CD4-positive, alpha-beta T cell treated with Interleukin-17A for 4 hours (primary cell): ENCODE data around the gene PRSS21.
A peak's percentile ranks its signal among the peaks of the same experiment; 100 is the strongest.

Experiments used
- DNase-seq: peaks from one replicate; pipeline ENCODE4 v3.0.0-alpha.2; 2020; ENCODE audit warnings: mixed read lengths

The PRSS21 gene

DNA sequence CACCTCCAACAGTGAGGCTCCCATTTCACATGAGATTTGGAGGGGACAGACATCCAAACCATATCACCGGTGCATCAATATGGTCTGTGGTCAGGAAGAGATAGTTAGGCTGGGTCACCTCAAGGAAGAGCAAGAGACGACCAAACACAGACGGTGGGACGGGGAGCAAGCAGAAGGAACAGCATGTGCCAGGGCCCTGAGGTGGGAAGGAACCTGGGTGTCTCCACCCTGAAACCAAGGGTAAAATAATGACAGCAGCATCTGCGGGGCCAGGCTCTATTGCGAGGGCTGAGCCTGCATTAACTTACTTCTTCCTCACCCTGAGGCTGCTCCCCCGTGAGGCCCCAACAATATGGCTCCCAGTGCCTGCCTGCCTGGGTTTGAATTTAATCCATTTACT, 8.9 kb upstream of the PRSS21 start:
- DNase-seq, result no peak

DNA sequence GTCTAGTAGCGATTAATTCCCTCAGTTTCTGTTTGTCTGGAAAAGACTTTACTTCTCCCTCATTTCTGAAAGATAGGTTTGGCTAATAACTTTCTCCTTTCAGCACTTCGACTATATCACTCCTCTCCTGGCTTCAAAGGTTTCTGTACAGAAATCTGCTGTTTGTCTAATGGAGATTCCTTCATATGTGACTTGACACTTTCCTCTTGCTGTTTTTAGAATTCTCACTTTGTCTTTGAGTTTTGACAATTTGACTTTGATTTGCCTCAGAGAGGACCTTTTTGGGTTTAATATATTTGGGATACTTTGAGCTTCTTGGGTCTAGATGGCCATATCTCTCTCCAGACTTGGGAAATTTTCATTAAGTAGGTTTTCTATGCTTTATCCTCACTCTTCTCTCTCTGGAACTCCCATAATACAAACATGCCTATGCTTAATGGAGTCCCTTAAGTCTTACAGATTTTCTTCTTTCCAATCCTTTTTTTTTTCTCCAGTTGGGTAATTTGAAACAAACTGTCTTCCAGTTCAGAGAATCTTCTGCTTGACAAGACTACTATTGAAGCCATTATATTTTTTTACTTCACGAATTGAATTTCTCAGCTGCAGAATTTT, 7.8 kb upstream of the PRSS21 start:
- DNase-seq, result no peak

DNA sequence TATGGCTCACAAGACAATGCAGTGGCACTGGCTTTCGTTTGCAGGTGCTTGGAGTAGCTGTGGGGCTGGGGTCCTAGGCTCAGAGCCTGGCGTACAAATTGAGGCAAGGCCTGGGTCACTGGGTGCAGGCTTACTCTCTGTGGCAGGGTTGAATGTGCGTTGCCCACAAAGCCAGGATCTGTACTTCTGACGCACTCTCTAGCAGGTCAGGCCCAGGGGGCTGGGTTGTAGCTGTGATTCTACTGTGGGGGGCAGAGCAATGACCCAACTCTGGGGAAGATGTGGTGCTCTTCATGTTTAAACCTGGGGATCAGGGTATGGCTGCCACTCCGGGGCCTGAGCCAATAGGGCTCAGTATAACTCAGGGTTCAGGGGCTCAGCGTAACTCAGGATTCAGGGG, 6.4 kb upstream of the PRSS21 start:
- no peak for DNase-seq

DNA sequence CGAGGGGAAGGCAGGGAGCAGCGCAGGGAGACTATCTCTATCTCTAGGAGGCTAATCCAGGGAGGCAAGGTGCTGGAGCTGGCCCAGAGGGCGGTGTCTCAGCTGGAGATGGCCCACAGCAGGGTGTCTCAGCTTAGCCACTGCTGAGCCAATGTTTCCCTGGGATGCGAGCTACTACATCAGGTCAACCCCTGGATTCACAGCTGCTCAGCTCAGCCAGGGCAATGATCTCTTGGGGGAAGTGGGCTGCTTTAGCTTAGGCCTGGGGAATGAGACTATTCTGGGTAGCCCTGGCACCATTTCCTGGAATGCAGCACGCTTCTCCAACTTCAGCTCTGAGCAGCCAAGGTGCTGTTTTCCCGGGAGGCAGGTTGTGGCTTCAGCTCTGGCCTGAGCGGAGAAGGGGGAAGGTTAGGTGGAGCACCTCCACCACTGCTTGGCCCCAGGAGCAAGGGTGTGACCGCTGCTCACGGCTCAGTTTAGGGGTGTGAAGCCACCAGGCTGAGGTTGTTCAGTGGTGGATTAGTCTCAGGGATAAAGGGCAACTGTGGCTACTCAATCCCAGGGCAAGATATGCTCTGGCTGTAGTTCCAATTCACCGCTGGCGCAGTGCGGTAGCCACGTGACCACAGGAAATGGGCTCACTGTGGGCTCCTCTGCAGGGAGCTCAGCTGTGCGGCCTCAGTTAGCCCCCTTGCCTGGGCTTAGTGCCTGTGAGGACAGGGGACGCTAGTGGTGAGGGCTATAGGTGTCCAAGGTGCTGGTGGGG, 5.2 kb upstream of the PRSS21 start:
- no peak for DNase-seq

DNA sequence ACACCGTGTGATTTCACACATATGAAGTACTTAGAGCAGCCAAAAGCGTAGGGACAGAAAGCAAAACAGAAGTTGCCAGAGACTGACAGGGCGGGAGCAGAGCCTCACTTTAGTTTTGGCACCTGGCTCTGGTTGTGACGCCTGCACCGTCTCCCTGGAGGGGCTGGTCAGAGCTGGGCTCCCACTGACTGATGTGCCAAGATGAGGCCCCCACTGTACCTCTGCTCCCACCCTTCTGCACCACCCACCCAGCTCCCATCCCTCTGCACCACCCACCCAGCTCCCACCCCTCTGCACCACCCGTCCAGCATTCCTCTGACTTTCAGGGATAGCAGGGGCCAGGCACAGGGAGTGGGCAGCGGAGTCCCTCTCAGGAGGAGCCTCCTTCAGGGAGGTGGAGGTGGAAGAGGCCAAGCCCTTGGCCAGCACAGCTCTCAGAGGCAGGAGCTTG, 3.2 kb upstream of the PRSS21 start:
- no peak for DNase-seq

DNA sequence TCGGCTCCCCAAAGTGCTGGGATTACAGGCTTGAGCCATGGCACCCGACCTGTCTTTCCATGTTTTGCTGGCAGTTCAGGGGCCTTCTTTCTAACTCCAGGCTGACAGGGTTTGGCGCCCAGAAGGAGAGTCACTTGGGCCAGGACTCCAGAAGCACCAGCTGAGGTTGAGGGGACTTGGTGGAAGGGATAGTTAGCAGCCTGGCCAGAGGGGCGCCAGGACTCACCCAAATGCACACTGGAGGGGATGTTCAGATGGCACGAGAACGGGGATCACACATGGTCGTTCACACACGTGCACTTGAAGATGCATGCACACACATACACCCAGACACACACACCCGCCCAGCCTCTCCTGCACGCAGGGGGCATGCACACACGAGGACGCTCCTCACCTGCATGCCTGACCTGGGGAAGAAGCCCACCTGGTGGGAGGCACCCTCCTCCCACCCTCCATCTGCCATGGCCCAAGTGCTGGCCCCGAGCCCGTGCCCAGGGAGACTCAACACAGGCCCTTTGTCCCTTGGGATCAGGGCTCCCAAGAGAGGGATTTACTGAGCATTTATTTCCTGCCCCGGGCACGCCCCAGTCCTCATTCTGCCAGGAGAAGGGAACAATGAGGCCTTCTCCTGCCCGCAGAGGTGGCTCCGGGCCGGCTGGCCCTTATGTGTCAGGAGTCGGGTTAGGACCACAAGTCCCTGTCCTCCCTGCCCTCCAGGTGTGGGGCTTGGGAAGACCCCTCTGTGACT, 2.3 kb upstream of the PRSS21 start:
- no peak for DNase-seq

DNA sequence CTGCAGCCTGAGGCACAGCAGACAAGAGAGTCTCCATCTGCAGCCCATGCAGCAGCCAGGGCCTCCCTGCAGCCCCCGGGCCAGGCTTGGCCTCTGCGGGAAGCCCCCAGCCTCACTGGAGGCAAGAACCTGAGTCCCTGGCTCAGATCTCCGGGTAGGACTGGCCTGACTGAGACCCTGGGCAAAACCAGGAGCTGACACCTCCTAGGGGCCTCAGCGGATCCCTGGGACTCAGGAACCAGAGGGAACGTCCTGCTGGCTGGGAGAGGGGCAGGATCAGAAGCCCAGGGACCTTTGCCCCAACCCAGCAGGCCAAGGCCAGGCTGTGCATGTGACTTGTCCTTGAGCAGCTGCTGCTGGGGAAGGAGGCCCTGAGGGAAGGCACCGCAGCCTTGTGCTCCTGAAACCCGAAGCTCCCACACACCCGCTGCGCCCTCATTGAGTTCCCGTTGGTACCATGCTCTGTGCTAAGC, 1.7 kb upstream of the PRSS21 start:
- no peak for DNase-seq

DNA sequence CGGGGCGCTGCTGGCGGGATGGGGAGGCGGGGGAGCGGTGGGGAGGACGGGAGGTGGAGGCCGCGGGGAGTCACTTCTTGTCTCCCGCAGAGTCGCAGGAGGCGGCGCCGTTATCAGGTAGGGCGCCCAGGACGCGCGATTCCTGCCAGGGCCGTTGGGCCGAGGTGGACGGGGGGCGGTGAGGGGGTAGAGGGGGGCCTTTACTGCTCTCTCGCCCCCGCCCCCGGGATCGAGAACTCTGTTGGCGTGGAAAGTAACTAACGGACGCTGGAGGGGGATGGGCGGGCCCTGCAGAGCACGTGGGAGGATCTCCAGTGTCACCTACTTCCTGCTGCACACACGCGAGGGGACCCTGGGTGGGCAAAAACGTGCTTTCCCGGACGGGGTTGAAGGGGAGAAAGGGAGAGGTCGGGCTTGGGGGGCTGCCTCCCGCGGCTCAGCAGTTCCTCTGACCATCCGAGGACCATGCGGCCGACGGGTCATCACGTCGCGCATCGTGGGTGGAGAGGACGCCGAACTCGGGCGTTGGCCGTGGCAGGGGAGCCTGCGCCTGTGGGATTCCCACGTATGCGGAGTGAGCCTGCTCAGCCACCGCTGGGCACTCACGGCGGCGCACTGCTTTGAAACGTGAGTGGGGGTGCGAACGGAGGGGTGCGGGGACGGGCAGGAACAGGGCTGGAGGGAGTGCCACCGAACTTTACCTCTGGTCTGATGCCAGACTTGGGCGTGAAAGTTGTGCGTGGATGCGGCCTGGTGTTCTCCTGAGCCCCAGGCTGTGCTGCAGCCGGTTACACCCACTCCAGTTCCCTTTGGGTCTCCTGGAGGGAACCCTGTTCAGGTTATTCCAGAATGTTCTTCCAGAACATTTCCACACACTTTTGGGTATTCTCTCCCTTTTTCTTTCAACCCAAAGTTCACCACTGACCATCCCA, 569 bp downstream of the PRSS21 start:
- peak; percentile 26 for DNase-seq

DNA sequence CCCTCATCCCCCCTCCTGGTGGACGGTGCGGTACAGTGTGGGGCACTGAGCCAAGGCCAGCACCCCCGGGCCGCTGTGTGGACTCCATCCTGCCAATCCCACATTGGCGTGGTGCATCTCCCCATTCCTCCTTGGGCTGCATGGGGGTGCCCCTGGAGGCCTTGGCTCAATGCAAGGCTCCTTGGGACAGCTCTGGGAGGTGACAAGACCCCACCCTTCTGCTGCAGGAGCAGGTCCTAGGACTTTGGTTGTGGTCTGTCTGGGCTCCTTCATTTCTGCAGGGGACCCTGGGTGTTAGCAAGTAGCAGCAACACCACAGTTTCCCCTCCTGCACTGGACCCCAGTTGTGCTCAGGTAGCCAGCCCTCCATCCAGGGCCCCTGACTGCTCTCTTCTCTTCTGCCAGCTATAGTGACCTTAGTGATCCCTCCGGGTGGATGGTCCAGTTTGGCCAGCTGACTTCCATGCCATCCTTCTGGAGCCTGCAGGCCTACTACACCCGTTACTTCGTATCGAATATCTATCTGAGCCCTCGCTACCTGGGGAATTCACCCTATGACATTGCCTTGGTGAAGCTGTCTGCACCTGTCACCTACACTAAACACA, 1.3 kb downstream of the PRSS21 start:
- DNase-seq, result no peak

DNA sequence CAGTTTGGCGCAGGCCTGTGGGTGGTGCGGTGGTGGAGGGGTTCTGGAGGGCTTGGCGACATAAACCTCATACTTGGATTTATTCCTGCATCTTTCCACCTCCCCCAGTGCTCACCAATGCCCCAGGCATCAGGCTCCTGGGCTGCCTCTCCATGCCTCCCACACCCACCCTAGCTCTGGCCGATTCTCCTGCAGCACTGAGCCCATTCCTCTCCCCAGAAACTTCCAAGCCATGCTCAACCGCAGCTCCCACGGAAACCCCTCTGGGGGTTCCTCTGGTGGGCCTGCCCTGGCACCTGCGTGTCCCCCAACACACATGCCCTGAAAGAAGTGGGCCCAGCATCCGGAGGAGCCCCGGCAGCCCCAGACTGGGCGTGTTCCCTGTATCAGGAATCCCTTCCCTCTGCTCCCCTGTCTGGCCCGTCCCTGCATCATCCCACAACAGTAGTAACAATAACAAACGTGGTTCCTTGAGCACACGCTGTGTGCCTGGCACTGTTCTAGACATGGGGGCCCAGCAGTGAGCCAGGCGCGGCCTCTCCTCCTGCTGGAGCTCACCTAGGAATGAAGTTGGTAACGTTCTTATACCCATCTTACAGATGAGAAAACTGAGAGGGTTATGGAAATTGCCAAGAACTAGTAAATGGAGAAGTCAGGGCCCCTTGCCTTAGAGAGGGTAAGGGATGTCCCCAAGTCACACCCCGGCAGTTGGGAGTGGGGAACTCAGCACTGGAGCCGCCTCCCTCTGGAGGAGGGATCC, 2.3 kb downstream of the PRSS21 start:
- DNase-seq, result no peak

DNA sequence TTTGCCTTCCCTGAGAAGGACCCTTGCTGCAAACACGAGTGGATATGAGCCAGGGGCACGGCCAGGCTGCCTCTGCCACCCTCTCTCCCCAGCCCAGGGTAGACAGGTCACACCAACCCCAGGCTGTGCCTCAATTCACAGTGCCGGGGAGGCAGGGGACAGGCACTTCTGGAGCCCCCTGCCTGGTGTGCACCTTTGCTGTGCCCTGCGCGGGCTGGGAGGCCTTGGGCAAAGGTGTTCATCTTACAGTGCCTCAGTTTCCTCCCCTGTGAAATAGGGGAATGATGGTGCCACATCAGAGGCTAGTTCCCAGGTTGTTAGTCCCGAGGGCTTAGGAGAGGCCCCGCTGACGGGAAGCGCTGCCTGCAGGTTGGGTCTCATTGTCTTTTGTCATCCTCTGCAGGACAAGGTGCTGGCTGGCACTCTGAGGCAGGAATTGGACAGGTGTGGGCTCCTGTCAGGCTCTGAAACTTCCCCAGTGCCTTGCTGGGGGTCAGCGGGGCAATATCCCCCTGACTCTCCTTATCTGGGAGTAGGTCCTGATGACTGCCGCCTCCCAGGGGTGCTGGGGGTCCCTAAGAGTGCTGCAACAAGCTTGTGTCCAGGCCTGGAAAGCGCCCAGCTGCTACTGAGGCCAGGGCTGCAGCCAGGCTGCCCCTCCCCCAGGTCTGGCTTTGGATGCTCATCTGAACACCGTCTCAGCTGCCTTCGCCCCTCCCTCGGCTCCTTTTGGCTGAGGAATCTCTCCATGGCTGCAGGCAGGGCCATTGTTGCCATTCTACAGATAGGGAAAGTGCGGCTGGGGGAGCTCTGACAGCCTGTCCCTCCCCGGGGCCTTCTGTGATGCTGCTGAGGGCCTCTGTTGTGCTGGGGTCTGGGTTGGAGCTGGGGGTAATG, 3.1 kb downstream of the PRSS21 start:
- no peak for DNase-seq

DNA sequence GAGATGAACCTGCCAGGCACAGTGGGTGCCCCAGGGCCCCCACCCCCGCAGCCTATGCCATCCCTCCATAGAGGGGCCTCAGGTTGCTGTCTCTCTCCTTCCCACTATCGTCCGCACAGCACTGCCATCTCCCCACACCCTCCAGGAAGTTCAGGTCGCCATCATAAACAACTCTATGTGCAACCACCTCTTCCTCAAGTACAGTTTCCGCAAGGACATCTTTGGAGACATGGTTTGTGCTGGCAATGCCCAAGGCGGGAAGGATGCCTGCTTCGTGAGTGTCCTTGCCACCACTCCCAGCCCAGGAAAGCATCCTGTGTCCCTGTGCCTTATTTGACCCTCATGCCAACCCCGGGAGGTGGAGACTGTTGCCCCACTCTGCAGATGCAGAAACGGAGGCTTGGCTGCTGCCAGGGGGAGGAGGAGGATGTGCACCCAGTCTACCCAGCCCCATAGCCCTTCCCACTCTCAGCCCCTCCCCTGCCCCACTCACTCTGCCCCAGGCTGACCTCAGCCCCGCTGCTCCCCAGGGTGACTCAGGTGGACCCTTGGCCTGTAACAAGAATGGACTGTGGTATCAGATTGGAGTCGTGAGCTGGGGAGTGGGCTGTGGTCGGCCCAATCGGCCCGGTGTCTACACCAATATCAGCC, 3.9 kb downstream of the PRSS21 start:
- DNase-seq, result no peak

DNA sequence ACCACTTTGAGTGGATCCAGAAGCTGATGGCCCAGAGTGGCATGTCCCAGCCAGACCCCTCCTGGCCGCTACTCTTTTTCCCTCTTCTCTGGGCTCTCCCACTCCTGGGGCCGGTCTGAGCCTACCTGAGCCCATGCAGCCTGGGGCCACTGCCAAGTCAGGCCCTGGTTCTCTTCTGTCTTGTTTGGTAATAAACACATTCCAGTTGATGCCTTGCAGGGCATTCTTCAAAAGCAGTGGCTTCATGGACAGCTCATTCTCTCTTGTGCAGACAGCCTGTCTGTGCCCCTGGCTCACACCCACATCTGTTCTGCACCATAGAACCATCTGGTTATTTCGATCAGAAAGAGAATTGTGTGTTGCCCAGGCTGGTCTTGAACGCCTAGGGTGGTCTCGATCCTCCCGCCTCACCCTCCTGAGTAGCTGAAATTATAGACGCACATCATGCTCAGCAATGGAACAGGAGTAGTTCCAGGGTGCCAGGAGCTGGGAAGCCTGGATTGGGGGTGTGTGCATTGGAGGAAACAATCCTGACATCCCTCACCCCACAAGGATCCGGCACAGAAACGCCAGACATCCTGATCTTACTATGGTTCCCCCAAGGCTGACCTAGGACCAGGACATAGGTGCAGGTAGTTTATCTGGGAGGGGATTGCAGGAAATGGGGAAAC, 4.6 kb downstream of the PRSS21 start:
- DNase-seq, result no peak

DNA sequence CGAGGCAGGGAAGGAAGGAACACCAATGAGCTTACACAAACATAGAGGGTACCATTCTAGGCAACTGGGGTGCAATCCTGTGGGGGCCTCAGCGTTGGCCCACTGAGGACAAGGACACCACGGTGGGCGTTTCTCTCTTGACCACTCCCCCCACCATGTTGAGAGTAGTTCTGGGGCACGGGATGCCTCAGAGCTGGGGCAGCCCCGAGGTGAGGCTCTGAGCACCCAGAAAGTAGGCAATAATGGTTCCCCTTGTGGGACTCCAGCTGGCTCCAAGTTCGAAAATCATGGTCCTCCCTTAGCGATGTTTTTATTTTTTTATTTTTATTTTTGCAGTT, 5.1 kb downstream of the PRSS21 start:
- DNase-seq, result no peak

DNA sequence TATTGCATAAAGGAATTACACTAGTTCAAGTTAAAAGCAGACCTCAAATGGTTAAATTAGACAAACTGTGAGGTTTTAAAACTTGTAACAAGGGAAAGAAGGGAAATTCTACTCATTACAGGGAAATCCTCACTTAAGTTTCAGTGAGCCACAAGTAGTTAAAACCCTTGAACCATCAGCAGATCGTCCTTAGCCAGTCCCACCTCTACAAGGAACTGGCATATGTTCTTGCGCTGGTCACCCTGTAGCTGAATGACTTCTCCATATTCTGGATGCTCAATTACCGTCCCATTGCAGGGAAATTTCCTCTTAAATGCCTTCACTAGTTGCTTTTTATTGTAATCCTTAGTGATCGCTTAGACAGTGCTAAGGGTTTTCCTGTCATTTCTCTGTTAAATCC, 5.5 kb downstream of the PRSS21 start:
- no peak for DNase-seq

DNA sequence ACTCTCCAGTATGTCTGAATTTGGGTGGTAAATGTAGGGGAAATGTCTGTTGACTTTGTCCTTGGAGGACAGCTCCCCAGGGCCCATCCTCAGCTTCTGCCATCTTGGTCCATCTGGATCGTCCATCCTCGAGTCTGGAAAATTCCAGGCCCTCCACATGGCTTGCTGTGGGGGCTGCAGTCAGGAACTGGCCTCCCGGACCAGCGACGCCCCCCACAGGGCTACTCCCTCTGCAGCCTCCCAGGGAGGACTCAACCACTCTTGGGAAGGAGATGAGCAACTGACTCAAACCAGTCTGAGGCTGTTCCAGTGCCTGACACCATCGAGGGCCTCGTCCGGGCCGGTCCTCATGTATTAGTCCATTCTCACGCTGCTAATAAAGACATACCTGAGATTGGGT, 7.6 kb downstream of the PRSS21 start:
- no peak for DNase-seq

DNA sequence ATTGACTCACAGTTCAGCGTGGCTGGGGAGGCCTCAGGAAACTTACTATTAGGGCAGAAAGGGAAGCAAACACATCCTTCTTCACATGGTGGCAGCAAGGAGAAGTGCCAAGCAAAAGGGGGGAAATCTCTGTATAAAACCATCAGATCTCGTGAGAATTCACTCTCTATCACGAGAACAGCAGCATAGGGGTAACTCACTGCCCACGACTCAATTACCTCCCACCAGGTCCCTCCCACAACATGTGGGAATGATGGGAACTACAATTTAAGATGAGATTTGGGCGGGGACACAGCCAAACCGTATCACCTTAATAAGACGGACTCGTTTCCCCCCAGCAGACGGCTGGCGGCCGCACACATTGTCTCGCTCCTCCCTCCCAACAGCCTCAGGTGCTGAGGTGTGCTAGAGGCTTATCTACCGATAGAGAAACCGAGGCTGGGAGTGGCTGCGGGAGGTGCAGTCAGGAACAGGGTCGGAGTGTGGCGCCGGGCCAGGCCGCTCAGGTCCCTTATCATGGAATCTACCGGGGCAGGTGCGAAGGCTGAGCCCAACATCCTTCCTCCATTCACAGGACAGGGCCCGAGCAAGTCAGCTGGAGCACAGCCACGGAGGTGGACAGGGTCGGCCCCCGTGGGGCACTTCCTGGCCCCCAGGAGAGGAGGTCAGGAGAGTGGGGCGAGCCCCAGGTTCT, 8.2 kb downstream of the PRSS21 start:
- no peak for DNase-seq

DNA sequence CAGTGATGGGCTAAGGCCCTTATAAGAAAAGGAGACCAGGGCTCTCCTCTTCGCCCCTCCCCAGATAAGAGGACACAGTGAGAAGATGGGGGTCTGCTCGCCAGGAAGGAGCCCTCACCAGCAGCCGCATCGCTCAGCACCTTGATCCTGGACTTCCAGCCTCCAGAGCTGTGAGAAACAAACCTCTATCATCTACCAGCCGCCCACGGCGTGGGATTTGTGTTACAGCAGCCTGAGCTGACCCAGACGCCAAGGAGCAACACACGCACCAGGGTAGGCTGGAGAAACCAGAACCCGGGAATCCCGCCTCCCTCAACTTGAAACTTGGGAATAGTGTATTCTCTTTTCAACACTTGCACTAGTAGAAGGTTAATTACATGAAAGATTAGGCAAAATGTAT, 8.9 kb downstream of the PRSS21 start:
- no peak for DNase-seq
